HG03039 (cell line): ENCODE results near the gene ZNF681.
"Not testable (repeated sequence)": the region's sequence is repeated elsewhere in the genome, so short reads cannot be mapped to it uniquely, and the experiment has no call there.

ENCODE experiments used
- ATAC-seq: cut with Tn5 transposase; IDR thresholded peaks from one replicate; pipeline ENCODE4 v1.9.1; 2021; ENCODE audit warnings: mild to moderate bottlenecking, moderate library complexity; ENCODE audit not compliant: unreplicated experiment

The ZNF681 gene

GRCh38 chr19:23698711-23699520 lies 59.8 kb downstream of the ZNF681 start:
- ATAC-seq = no peak

- not testable (repeated sequence) for ATAC-seq
Measured at GRCh38 chr19:23692937-23693336, 65.8 kb downstream of the ZNF681 start.
